ENCODE data around the gene CA9.

CA9 gene

GRCh38 chr9:35661756-35662350 is 11.9 kb upstream of the CA9 start:
- Mint-ChIP-seq H3K4me1 (peaks cover 83% of the 10 kb centered on the region), H3K36me3 (no peaks in the 10 kb centered on the region), H3K27me3 (peaks cover 2% of the 10 kb centered on the region), H3K9me3 (no peaks in the 10 kb centered on the region), H3K27ac (peak overlapping the region; percentile 13), H3K4me3 (no peak overlapping the region)

GRCh38 chr9:35662437-35662836 is 11.3 kb upstream of the CA9 start:
- Mint-ChIP-seq H3K27ac (peak overlapping the region; percentile 13), H3K4me1 (peaks cover 77% of the 10 kb centered on the region), H3K4me3 (peak overlapping the region; percentile 23), H3K9me3 (no peaks in the 10 kb centered on the region), H3K27me3 (peaks cover 2% of the 10 kb centered on the region), H3K36me3 (no peaks in the 10 kb centered on the region)

- Mint-ChIP-seq H3K9me3 (no peaks in the 10 kb centered on the region), H3K4me1 (peaks cover 60% of the 10 kb centered on the region), H3K27ac (peak within 1 kb of the TSS; percentile 59), H3K36me3 (no peaks in the 10 kb centered on the region), H3K4me3 (peak within 1 kb of the TSS; percentile 86), H3K27me3 (no peaks in the 10 kb centered on the region)
Observed at GRCh38 chr9:35664531-35665470, 8.9 kb upstream of the CA9 start, which contains the start of gene ARHGEF39. TSS of gene ARHGEF39 (minus strand) at chr9:35665195. CDS start at chr9:35665169, 26 bp downstream.

- Mint-ChIP-seq H3K4me3 (peak overlapping the region; percentile 86), H3K4me1 (peaks cover 53% of the 10 kb centered on the region), H3K27ac (peak overlapping the region; percentile 59), H3K27me3 (no peaks in the 10 kb centered on the region), H3K9me3 (no peaks in the 10 kb centered on the region), H3K36me3 (no peaks in the 10 kb centered on the region)
Observed at GRCh38 chr9:35665471-35665818, 8.3 kb upstream of the CA9 start.

GRCh38 chr9:35666045-35666444 is 7.7 kb upstream of the CA9 start:
- H3K4me1 Mint-ChIP-seq, result peaks cover 47% of the 10 kb centered on the region
- H3K9me3 Mint-ChIP-seq, result no peaks in the 10 kb centered on the region
- no peaks in the 10 kb centered on the region for H3K36me3 Mint-ChIP-seq
- H3K4me3 Mint-ChIP-seq, result peak overlapping the region; percentile 44
- H3K27me3 Mint-ChIP-seq, result no peaks in the 10 kb centered on the region
- no peak overlapping the region for H3K27ac Mint-ChIP-seq

GRCh38 chr9:35666549-35666948 is 7.2 kb upstream of the CA9 start:
- H3K36me3 Mint-ChIP-seq, result no peaks in the 10 kb centered on the region
- no peaks in the 10 kb centered on the region for H3K27me3 Mint-ChIP-seq
- no peaks in the 10 kb centered on the region for H3K9me3 Mint-ChIP-seq
- H3K4me3 Mint-ChIP-seq, result peak overlapping the region; percentile 26
- peaks cover 44% of the 10 kb centered on the region for H3K4me1 Mint-ChIP-seq
- no peak overlapping the region for H3K27ac Mint-ChIP-seq

- no peaks in the 10 kb centered on the region for H3K27me3 Mint-ChIP-seq
- no peak overlapping the region for H3K4me3 Mint-ChIP-seq
- peaks cover 30% of the 10 kb centered on the region for H3K4me1 Mint-ChIP-seq
- H3K27ac Mint-ChIP-seq, result no peak overlapping the region
- H3K36me3 Mint-ChIP-seq, result no peaks in the 10 kb centered on the region
- H3K9me3 Mint-ChIP-seq, result no peaks in the 10 kb centered on the region
Observed at GRCh38 chr9:35667939-35668338, 5.8 kb upstream of the CA9 start.

GRCh38 chr9:35669331-35670145 is 4.2 kb upstream of the CA9 start:
- no peak overlapping the region for H3K27ac Mint-ChIP-seq
- H3K27me3 Mint-ChIP-seq, result no peaks in the 10 kb centered on the region
- H3K36me3 Mint-ChIP-seq, result no peaks in the 10 kb centered on the region
- H3K9me3 Mint-ChIP-seq, result no peaks in the 10 kb centered on the region
- H3K4me1 Mint-ChIP-seq, result peaks cover 19% of the 10 kb centered on the region
- H3K4me3 Mint-ChIP-seq, result no peak overlapping the region

GRCh38 chr9:35674025-35674361 is 265 bp downstream of the CA9 start:
- H3K27me3 Mint-ChIP-seq, result no peaks in the 10 kb centered on the region
- H3K27ac Mint-ChIP-seq, result no peak overlapping the region
- H3K36me3 Mint-ChIP-seq, result no peaks in the 10 kb centered on the region
- no peaks in the 10 kb centered on the region for H3K9me3 Mint-ChIP-seq
- peaks cover 16% of the 10 kb centered on the region for H3K4me1 Mint-ChIP-seq
- H3K4me3 Mint-ChIP-seq, result no peak overlapping the region

GRCh38 chr9:35675204-35675603 is 1.5 kb downstream of the CA9 start:
- H3K4me3 Mint-ChIP-seq, result peak overlapping the region; percentile 64
- H3K36me3 Mint-ChIP-seq, result no peaks in the 10 kb centered on the region
- H3K4me1 Mint-ChIP-seq, result peaks cover 16% of the 10 kb centered on the region
- no peaks in the 10 kb centered on the region for H3K27me3 Mint-ChIP-seq
- H3K27ac Mint-ChIP-seq, result no peak overlapping the region
- no peaks in the 10 kb centered on the region for H3K9me3 Mint-ChIP-seq

GRCh38 chr9:35675732-35676392 is 2.1 kb downstream of the CA9 start:
- Mint-ChIP-seq H3K27me3 (no peaks in the 10 kb centered on the region), H3K27ac (no peak overlapping the region)

GRCh38 chr9:35679091-35679490 is 5.4 kb downstream of the CA9 start:
- no peak overlapping the region for H3K27ac Mint-ChIP-seq
- no peaks in the 10 kb centered on the region for H3K27me3 Mint-ChIP-seq
- no peak overlapping the region for H3K4me3 Mint-ChIP-seq
- H3K36me3 Mint-ChIP-seq, result no peaks in the 10 kb centered on the region
- peaks cover 16% of the 10 kb centered on the region for H3K4me1 Mint-ChIP-seq
- no peaks in the 10 kb centered on the region for H3K9me3 Mint-ChIP-seq

More at GRCh38 chr9:35675732-35676392, 2.1 kb downstream of the CA9 start:
- H3K36me3 Mint-ChIP-seq, result no peaks in the 10 kb centered on the region
- peaks cover 16% of the 10 kb centered on the region for H3K4me1 Mint-ChIP-seq
- H3K9me3 Mint-ChIP-seq, result no peaks in the 10 kb centered on the region
- peak overlapping the region; percentile 82 for H3K4me3 Mint-ChIP-seq

GRCh38 chr9:35679766-35680330 is 6.1 kb downstream of the CA9 start:
- Mint-ChIP-seq H3K4me1 (peaks cover 8% of the 10 kb centered on the region), H3K36me3 (no peaks in the 10 kb centered on the region), H3K27me3 (no peaks in the 10 kb centered on the region), H3K9me3 (no peaks in the 10 kb centered on the region), H3K27ac (no peak overlapping the region), H3K4me3 (no peak overlapping the region)

GRCh38 chr9:35680331-35681105 is 6.8 kb downstream of the CA9 start:
- Mint-ChIP-seq H3K27ac (no peak overlapping the region), H3K4me1 (peaks cover 8% of the 10 kb centered on the region), H3K4me3 (no peak overlapping the region), H3K27me3 (no peaks in the 10 kb centered on the region), H3K36me3 (no peaks in the 10 kb centered on the region), H3K9me3 (no peaks in the 10 kb centered on the region)

Measured in activated naive CD4-positive, alpha-beta T cell treated with anti-CD3 and anti-CD28 coated beads, Interleukin-2, amount 50 U/mL, for 24 hours (primary cell).